MCF 10A (cell line): ENCODE results near the gene IL3. TPM values are rescaled to one million over a fixed set of nuclear protein-coding genes. Genes with fewer than 3 reads are reported as not detected.

Experiments used
- BruUV-seq: library from RNA; stranded (reverse); fragments of 400-500 nt; replicated peaks from 2 replicates; lab custom pipeline; 2021; lab: Mats Ljungman, UMichigan
- CTCF ChIA-PET: fragments of 300-600 bp; sonication (Branson Sonifier 250); formaldehyde crosslinking; extraction: SDS; loops from one replicate; lab custom pipeline; 2021; ENCODE audit warnings: antibody characterized with exemption, inconsistent platforms; lab: Yijun Ruan, JAX
- POLR2A ChIA-PET: fragments of 300-600, 350-650 bp; sonication (Branson Sonifier 250); formaldehyde crosslinking; extraction: SDS; loops from one replicate; lab custom pipeline; 2020; ENCODE audit warnings: antibody characterized with exemption, inconsistent platforms; lab: Yijun Ruan, JAX
- DNase-seq: peaks from one replicate; pipeline ENCODE4 v3.0.0-alpha.2; 2018; ENCODE audit not compliant: unreplicated experiment
- H3K27ac Mint-ChIP-seq: one replicate; pipeline ENCODE4 v1.8.0; 2022; ENCODE audit warnings: mild to moderate bottlenecking, low read depth, mixed read lengths; ENCODE audit not compliant: unreplicated experiment
- H3K27me3 Mint-ChIP-seq: one replicate; pipeline ENCODE4 v1.8.0; 2022; ENCODE audit warnings: mixed read lengths; ENCODE audit not compliant: insufficient read depth, unreplicated experiment
- H3K36me3 Mint-ChIP-seq: one replicate; pipeline ENCODE4 v1.8.0; 2022; ENCODE audit warnings: mild to moderate bottlenecking, moderate library complexity, mixed read lengths; ENCODE audit not compliant: insufficient read depth, unreplicated experiment
- H3K4me1 Mint-ChIP-seq: one replicate; pipeline ENCODE4 v1.8.0; 2022; ENCODE audit warnings: mixed read lengths; ENCODE audit not compliant: insufficient read depth, unreplicated experiment
- H3K4me3 Mint-ChIP-seq: one replicate; pipeline ENCODE4 v1.8.0; 2022; ENCODE audit warnings: mild to moderate bottlenecking, moderate library complexity, mixed read lengths; ENCODE audit not compliant: unreplicated experiment
- H3K9me3 Mint-ChIP-seq: one replicate; pipeline ENCODE4 v1.8.0; 2022; ENCODE audit warnings: mixed read lengths; ENCODE audit not compliant: unreplicated experiment
- intact Hi-C: fragments of 100-400 bp; cut with micrococcal nuclease; formaldehyde crosslinking; loops from 2 replicates; pipeline ENCODE4 v1.14.1; 2022
- total RNA-seq: library from RNA; stranded (reverse); gene quantifications from 2 replicates; pipeline ENCODE4 v1.2.3, GENCODE V29; 2022
- TF ChIP-seq, protein P1 (sequence below): fragments of 200-600 bp; IDR thresholded peaks from one replicate; pipeline ENCODE4 v1.8.0; 2022; ENCODE audit warnings: antibody characterized with exemption, mild to moderate bottlenecking; ENCODE audit not compliant: unreplicated experiment

IL3 gene
- total RNA-seq, 1 experiment from 2014 or later, result not detected

GRCh38 chr5:132055808-132056609 is 4.4 kb upstream of the IL3 start:
- H3K27me3 Mint-ChIP-seq, result peaks cover 21% of the 10 kb centered on the region
- no peak overlapping the region for H3K27ac Mint-ChIP-seq
- no peaks in the 10 kb centered on the region for H3K9me3 Mint-ChIP-seq
- no TSS peak for BruUV-seq
- POLR2A ChIA-PET, result no interaction called here
- DNase-seq, result no peak
- CTCF ChIA-PET, result interaction anchor here (2.4 to 4.3 kb wide), 2 partner anchors 8 to 467 kb away, joined by 6 to 34 read pairs; no protein-coding TSS in a partner anchor
- intact Hi-C loops, result no loop called here
- H3K4me3 Mint-ChIP-seq, result no peak overlapping the region
- TF ChIP-seq, protein P1, sequence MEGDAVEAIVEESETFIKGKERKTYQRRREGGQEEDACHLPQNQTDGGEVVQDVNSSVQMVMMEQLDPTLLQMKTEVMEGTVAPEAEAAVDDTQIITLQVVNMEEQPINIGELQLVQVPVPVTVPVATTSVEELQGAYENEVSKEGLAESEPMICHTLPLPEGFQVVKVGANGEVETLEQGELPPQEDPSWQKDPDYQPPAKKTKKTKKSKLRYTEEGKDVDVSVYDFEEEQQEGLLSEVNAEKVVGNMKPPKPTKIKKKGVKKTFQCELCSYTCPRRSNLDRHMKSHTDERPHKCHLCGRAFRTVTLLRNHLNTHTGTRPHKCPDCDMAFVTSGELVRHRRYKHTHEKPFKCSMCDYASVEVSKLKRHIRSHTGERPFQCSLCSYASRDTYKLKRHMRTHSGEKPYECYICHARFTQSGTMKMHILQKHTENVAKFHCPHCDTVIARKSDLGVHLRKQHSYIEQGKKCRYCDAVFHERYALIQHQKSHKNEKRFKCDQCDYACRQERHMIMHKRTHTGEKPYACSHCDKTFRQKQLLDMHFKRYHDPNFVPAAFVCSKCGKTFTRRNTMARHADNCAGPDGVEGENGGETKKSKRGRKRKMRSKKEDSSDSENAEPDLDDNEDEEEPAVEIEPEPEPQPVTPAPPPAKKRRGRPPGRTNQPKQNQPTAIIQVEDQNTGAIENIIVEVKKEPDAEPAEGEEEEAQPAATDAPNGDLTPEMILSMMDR, result no peak
- H3K36me3 Mint-ChIP-seq, result no peaks in the 10 kb centered on the region
- H3K4me1 Mint-ChIP-seq, result no peaks in the 10 kb centered on the region

DNA sequence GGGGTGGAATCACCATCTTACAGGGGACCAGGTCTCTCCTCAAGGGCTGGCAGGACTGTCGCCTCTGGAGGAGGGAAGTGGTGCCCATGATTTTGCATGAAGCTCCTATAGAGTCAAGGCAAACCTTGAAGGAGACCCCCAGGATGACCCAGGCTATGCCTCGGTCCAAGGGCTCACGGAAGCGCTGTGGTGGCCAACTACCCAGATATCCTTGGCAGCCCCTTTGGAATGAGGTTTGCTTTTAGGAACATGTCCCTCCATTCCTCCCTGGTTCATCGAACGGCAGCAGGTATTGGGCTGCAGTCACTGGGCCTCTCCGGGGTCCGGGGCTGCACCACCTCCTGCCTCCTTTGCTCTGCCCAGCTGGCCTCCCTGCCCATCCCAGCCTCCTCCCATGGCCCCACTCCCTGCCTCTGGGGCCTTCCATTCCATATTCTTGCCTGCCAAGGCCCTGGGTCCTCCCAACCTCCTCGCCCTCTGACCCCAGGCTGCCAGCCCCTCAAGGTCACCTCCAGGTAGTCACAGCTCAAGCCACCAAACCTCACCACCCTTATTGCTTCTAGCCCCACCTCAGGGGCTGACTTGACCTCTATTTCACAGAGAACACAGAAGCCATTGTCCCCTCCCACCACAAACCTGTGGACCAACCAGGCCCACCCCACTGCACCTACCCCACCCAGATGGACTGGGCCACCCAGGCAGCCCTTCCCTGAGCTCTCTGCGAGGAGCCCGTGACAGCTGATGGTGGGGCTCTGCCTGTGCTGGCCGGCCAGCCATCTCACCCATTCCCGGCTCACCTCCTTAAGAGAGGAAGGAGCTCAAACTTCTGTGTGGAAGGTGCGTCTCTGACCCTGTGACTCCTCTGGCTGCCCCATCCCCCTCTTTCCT is 3.6 kb upstream of the IL3 start:
- TF ChIP-seq, protein P1, result no peak
- Mint-ChIP-seq H3K27ac (no peak overlapping the region), H3K4me3 (no peak overlapping the region), H3K4me1 (no peaks in the 10 kb centered on the region), H3K36me3 (no peaks in the 10 kb centered on the region), H3K27me3 (peaks cover 13% of the 10 kb centered on the region), H3K9me3 (no peaks in the 10 kb centered on the region)
- ChIA-PET POLR2A (no interaction called here), CTCF (interaction anchor here (0.7 to 2.4 kb wide), 5 partner anchors 49 to 467 kb away, joined by 3 to 6 read pairs (median 5); no protein-coding TSS in a partner anchor)
- no peak for DNase-seq
- intact Hi-C loops, result no loop called here
- BruUV-seq, result no TSS peak

- intact Hi-C loops, result no loop called here
These were observed 2.8 kb upstream of the IL3 start for GRCh38 chr5:132057498-132058255.

More at GRCh38 chr5:132057498-132058255, 2.8 kb upstream of the IL3 start:
- ChIA-PET CTCF (interaction anchor here (0.6 to 1.4 kb wide), 12 partner anchors 14 to 567 kb away, joined by 3 to 6 read pairs (median 3); no protein-coding TSS in a partner anchor), POLR2A (interaction anchor here (1.2 kb wide), 1 partner anchor 422 kb away, joined by 3 read pairs; no protein-coding TSS in a partner anchor)
- no peaks in the 10 kb centered on the region for H3K36me3 Mint-ChIP-seq
- no TSS peak for BruUV-seq
- TF ChIP-seq, protein P1, result no peak
- peaks cover 5% of the 10 kb centered on the region for H3K27me3 Mint-ChIP-seq
- no peak for DNase-seq
- no peak overlapping the region for H3K4me3 Mint-ChIP-seq
- no peaks in the 10 kb centered on the region for H3K4me1 Mint-ChIP-seq
- H3K27ac Mint-ChIP-seq, result no peak overlapping the region
- no peaks in the 10 kb centered on the region for H3K9me3 Mint-ChIP-seq
